IPS DF 6.9 (cell line): ENCODE measurements around the gene PGK1.
"Not testable (repeated sequence)": the region's sequence is repeated elsewhere in the genome, so short reads cannot be mapped to it uniquely, and the experiment has no call there.

Experiments
- DNase-seq: peaks from one replicate; pipeline ENCODE4 v3.0.0-alpha.2; 2013; ENCODE audit warnings: low read depth, low spot score
- H3K27ac ChIP-seq: one replicate; pipeline ENCODE4 v1.5.1; 2013; ENCODE audit warnings: low read length, control low read depth
- H3K27me3 ChIP-seq: 2 replicates; pipeline ENCODE4 v1.6.1; 2013; ENCODE audit warnings: mild to moderate bottlenecking, low read length; ENCODE audit not compliant: control insufficient read depth, insufficient read depth
- H3K36me3 ChIP-seq: 2 replicates; pipeline ENCODE4 v1.6.1; 2013; ENCODE audit warnings: low read length; ENCODE audit not compliant: control insufficient read depth, insufficient read depth
- H3K4me1 ChIP-seq: 2 replicates; pipeline ENCODE4 v1.6.1; 2013; ENCODE audit warnings: low read length; ENCODE audit not compliant: control insufficient read depth, insufficient read depth
- H3K4me3 ChIP-seq: 2 replicates; pipeline ENCODE4 v1.5.1; 2013; ENCODE audit warnings: mild to moderate bottlenecking, low read length
- H3K9me3 ChIP-seq: 2 replicates; pipeline ENCODE4 v1.6.1; 2013; ENCODE audit warnings: low read length, inconsistent platforms; ENCODE audit not compliant: control insufficient read depth, insufficient read depth
- WGBS: extraction: QIAGEN DNeasy Blood & Tissue Kit; methylation state at CpG from one replicate; pipeline ENCODE4 v1.1.7; 2013; ENCODE audit warnings: mixed read lengths, missing lambda C conversion rate; ENCODE audit not compliant: insufficient read length, insufficient coverage; 5-methylcytosine and 5-hydroxymethylcytosine counted together

PGK1 gene

DNA sequence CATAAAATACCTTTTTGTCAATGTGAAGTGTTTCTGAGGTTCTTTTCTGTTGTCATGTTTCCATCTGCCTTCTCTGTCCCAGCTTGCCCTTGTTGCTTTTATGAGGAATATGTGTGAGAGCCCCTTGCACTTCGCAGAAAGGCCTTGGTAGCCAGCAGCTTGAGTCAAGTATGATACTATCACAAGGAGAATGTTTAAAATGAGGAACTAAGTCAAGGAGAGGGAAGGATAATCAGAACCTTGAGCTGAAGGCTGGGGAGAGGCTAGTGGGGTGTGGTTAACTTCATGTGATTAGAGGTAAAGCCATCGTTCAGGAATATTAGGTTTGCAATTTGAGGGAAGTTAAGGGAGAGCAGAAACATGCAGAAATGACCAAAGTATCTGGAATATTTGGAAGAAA lies 12.7 kb downstream of the PGK1 start:
- no peak for DNase-seq
- Histone ChIP-seq H3K36me3 (peaks cover 12% of the 10 kb centered on the region; the same call in 1 of the 2 replicates), H3K27me3 (no peaks in the 10 kb centered on the region), H3K4me3 (no peak overlapping the region), H3K9me3 (no peaks in the 10 kb centered on the region), H3K27ac (no peak overlapping the region), H3K4me1 (no peaks in the 10 kb centered on the region)
- no CpG with 5 or more reads among the region's 2 CpGs for WGBS

GRCh38 chrX:78118628-78119027 lies 14.6 kb downstream of the PGK1 start:
- DNase-seq, result no peak
- H3K4me1 ChIP-seq, result no peaks in the 10 kb centered on the region
- no peak overlapping the region for H3K4me3 ChIP-seq
- no peaks in the 10 kb centered on the region for H3K27me3 ChIP-seq
- H3K9me3 ChIP-seq, result no peaks in the 10 kb centered on the region
- H3K27ac ChIP-seq, result no peak overlapping the region
- peaks cover 11% of the 10 kb centered on the region; the same call in 1 of the 2 replicates for H3K36me3 ChIP-seq
- WGBS, result no CpG with 5 or more reads among the region's 1 CpG

DNA sequence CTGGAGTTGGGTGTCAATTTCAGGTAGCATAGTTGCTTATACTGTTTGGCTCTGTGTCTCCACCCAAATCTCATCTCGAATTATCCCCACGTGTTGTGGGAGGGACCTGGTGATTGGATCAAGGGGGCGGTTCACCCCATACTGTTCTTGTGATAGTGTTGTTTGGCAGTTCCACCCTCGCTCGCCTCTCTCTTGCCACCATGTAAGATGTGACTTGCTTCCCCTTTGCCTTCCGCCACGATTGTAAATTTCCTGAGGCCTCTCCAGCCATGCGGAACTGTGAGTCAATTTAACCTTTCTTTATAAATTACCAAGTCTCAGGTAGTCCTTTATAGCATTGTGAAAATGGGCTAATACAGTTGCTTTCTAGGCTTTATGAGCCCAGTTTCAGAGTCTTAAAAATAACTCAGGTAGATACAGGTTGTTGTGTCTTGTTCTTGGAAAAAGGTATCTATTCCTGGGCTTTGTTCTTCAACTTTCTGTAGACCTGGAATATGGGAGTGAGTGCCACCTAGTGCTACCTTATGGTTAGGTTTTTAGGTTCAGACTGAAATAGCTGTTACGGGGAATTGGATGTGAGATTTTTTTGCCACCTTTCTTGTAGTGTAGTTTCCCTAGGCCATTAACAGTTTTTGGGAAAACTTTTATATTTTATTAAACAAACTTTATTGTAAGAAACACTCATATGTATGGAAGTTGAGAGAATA lies 15.6 kb downstream of the PGK1 start:
- Histone ChIP-seq H3K4me3 (no peak overlapping the region), H3K27me3 (no peaks in the 10 kb centered on the region), H3K4me1 (no peaks in the 10 kb centered on the region), H3K27ac (no peak overlapping the region), H3K36me3 (peaks cover 7% of the 10 kb centered on the region; the same call in 1 of the 2 replicates), H3K9me3 (no peaks in the 10 kb centered on the region)
- no CpG with 5 or more reads among the region's 9 CpGs for WGBS
- DNase-seq, result no peak

- Histone ChIP-seq H3K36me3 (peaks cover 8% of the 10 kb centered on the region; the same call in 1 of the 2 replicates), H3K9me3 (no peaks in the 10 kb centered on the region), H3K27me3 (no peaks in the 10 kb centered on the region), H3K27ac (no peak overlapping the region), H3K4me3 (no peak overlapping the region), H3K4me1 (no peaks in the 10 kb centered on the region)
- no peak for DNase-seq
Measured at GRCh38 chrX:78123190-78123589, 19.1 kb downstream of the PGK1 start.

DNA sequence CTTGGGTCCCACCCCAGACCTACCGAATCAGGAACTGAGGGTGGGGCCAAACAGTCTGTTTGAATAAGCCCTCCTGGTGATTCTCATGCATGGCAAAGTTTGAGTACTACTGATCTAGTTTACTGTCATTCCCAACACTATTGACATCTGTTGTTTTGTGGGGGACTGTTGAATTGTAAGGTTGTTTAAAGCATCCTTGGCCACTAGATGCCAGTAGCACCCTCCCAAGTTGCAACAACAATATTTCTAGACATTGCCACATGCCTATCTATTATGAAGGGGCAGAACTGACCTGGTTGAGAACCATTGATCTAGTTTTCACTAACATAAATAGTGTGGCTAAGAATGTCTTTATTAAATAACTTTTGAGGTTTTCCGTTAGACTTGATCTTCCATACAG lies 20.3 kb downstream of the PGK1 start:
- no peaks in the 10 kb centered on the region for H3K27me3 ChIP-seq
- no peaks in the 10 kb centered on the region for H3K4me1 ChIP-seq
- H3K36me3 ChIP-seq, result peaks cover 4% of the 10 kb centered on the region; the same call in 1 of the 2 replicates
- no CpG with 5 or more reads among the region's 2 CpGs for WGBS
- DNase-seq, result no peak
- no peaks in the 10 kb centered on the region for H3K9me3 ChIP-seq
- H3K4me3 ChIP-seq, result no peak overlapping the region
- no peak overlapping the region for H3K27ac ChIP-seq

GRCh38 chrX:78125148-78125547 lies 21.1 kb downstream of the PGK1 start:
- Histone ChIP-seq H3K4me1 (no peaks in the 10 kb centered on the region), H3K27ac (no peak overlapping the region), H3K4me3 (no peak overlapping the region), H3K27me3 (no peaks in the 10 kb centered on the region), H3K36me3 (peaks cover 4% of the 10 kb centered on the region; the same call in 1 of the 2 replicates), H3K9me3 (no peaks in the 10 kb centered on the region)
- WGBS, result no CpG with 5 or more reads among the region's 1 CpG
- DNase-seq, result no peak

DNA sequence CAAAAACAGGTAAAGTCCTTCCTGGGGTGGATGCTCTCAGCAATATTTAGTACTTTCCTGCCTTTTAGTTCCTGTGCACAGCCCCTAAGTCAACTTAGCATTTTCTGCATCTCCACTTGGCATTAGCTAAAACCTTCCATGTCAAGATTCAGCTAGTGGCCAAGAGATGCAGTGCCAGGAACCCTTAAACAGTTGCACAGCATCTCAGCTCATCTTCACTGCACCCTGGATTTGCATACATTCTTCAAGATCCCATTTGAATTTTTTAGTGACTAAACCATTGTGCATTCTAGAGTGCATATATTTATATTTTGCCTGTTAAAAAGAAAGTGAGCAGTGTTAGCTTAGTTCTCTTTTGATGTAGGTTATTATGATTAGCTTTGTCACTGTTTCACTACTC lies 21.7 kb downstream of the PGK1 start:
- not testable (repeated sequence) for H3K27ac ChIP-seq, H3K4me1 ChIP-seq, H3K4me3 ChIP-seq, H3K27me3 ChIP-seq, H3K36me3 ChIP-seq, H3K9me3 ChIP-seq, DNase-seq

DNA sequence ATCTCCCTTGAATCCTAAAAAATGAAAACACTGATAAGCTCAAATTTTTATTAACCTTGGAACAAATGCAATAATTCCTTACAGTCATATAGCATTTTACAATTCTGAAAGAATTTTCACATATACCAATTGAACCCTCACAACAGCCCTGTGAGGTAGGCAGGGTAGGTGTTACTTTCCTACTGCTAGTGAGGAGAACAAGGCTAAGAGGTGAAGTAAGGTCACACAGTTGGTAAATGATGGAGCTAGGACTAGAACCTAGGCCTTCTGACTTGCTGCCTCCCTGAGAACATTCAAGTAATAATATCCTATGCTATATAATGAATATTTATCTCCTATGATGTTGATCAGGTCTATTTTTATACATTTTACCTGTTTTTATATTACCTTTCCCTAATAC lies 25.7 kb downstream of the PGK1 start:
- Histone ChIP-seq H3K4me3 (no peak overlapping the region), H3K9me3 (no peaks in the 10 kb centered on the region), H3K27ac (no peak overlapping the region), H3K36me3 (peaks cover 4% of the 10 kb centered on the region; the same call in 1 of the 2 replicates), H3K4me1 (no peaks in the 10 kb centered on the region), H3K27me3 (no peaks in the 10 kb centered on the region)
- no peak for DNase-seq

- Histone ChIP-seq H3K27me3 (no peaks in the 10 kb centered on the region), H3K9me3 (no peaks in the 10 kb centered on the region), H3K36me3 (peaks cover 1% of the 10 kb centered on the region; the same call in 1 of the 2 replicates), H3K27ac (no peak overlapping the region), H3K4me1 (no peaks in the 10 kb centered on the region), H3K4me3 (no peak overlapping the region)
- WGBS, result no CpG with 5 or more reads among the region's 1 CpG
- no peak for DNase-seq
Measured at GRCh38 chrX:78130396-78130795, 26.3 kb downstream of the PGK1 start.

- Histone ChIP-seq H3K4me1 (no peaks in the 10 kb centered on the region), H3K4me3 (no peak overlapping the region), H3K36me3 (no peaks in the 10 kb centered on the region; the same call in 1 of the 2 replicates), H3K27ac (no peak overlapping the region), H3K27me3 (no peaks in the 10 kb centered on the region), H3K9me3 (no peaks in the 10 kb centered on the region)
- DNase-seq, result no peak
- WGBS, result no CpG with 5 or more reads among the region's 1 CpG
Measured at GRCh38 chrX:78131117-78131516, 27.1 kb downstream of the PGK1 start.

DNA sequence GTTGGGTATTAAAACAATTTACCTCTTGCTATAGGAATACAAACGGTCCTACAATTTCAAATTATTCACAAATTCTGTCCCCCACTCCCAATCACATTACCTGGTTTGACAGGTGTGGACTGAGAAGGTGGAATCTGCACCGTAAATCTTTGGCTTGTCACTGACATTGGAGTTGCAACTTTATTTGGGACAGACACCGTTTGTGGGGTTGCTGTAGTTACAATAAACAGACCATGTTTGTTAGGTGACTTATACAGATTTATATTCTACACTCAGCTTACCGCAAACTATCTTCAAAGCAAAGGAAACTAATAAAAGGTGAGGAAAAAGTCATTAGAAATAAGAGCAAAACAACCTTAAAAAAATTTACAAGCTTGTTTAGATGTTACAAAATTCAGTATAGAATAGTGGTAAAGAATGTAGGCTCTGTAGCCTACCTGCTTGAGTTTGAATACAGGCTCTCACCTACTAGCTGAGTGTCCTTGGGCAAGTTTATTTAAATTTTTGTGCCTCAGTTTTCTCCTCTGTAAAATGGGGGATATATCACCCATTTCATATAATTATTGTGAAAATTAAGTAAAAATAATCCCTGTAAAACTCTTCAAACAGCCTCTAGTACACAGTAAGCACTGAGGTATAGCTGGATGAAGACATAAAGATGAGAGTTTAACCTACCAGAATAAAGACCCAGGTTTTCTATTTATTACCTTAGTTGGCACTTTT lies 29.4 kb downstream of the PGK1 start:
- Histone ChIP-seq H3K4me3 (no peak overlapping the region), H3K36me3 (no peaks in the 10 kb centered on the region; the same call in 1 of the 2 replicates), H3K4me1 (no peaks in the 10 kb centered on the region), H3K27me3 (no peaks in the 10 kb centered on the region), H3K9me3 (no peaks in the 10 kb centered on the region), H3K27ac (no peak overlapping the region)
- DNase-seq, result no peak
- WGBS, result no CpG with 5 or more reads among the region's 4 CpGs
